ENCODE results near the gene ATP1B1. TPM values are rescaled to one million over a fixed set of nuclear protein-coding genes. Genes with fewer than 3 reads are reported as not detected.

The ATP1B1 gene
- total RNA-seq, 1 donor from 2014 or later = 298 TPM

DNA sequence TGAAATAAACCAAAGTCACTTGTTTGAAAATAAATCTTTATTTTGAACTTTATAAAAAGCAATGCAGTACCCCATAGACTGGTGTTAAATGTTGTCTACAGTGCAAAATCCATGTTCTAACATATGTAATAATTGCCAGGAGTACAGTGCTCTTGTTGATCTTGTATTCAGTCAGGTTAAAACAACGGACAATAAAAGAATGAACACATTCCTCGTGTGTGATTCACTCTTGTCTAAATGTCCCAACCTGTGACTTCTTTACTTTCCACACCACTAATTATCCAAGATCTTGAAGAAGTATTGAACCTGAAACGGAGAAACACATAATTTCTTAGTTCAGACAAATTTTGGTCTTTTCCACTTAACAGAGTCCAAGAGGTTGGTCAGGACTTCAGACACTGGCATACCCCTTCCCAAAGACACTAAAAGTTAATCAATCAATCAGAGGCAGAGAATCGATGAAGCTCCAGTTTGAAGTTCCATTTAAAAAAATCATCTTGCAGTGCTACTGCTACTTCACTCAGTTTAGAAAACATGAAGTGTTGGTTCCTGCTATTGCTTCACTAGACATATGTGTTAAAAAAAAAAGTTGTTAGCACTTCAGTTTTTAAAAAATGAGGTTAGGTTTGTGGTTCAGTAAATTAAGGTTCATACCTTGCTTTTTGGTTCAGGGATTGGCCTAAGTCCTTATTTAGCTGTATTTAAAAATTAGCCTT lies 26.2 kb downstream of the ATP1B1 start:
- no peak for DNase-seq
- no peak for ATAC-seq
- intact Hi-C loops (cut with micrococcal nuclease) = no loop called here

DNA sequence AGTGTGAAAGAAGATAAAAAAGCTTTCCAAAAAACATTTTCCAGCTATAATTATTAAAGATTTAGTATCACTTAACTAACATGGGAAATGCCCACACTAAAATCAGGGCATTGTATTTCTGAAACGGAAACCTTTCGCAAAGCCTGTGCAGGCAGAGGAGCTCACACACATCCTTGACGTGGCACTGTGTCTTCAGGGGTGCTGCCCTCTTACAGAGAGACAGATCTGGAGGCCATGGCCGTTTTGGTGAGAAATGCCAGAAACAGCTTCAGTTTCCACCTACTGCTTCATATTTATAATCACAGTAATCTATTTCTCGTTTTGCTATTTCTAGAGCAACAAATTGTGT lies 26.7 kb downstream of the ATP1B1 start:
- no peak for DNase-seq
- intact Hi-C loops (cut with micrococcal nuclease) = no loop called here
- ATAC-seq = no peak

GRCh38 chr1:169133801-169134502 lies 27.5 kb downstream of the ATP1B1 start:
- intact Hi-C loops (cut with micrococcal nuclease) = no loop called here
- ATAC-seq (peak; percentile 45), DNase-seq (no peak)

- no peak for ATAC-seq
- no peak for DNase-seq
- intact Hi-C loops (cut with micrococcal nuclease) = no loop called here
These were observed 30.9 kb downstream of the ATP1B1 start for GRCh38 chr1:169137357-169137756.

- ATAC-seq (no peak), DNase-seq (no peak)
- intact Hi-C loops (cut with micrococcal nuclease) = no loop called here
These were observed 32.6 kb downstream of the ATP1B1 start for GRCh38 chr1:169138866-169139670.

DNA sequence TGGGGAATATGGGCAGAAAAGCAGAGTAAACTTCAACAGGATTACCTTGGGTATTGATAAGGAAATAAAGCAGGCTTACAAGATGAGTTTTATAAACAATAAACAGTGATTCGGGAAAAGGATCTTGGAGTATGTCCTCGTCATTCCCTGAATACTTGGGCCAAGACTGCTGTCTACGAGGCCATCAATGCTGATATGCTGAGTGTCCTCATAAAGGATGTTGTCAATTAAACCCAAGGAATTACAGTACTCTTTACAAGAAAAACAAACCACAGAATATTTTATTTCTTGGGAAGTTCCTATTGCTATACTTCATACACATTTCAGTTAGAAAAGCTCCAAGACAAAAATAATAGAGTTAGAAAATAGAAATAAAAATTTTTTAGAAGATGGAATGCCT lies 34.9 kb downstream of the ATP1B1 start:
- intact Hi-C loops (cut with micrococcal nuclease) = no loop called here
- DNase-seq (no peak), ATAC-seq (no peak)

DNA sequence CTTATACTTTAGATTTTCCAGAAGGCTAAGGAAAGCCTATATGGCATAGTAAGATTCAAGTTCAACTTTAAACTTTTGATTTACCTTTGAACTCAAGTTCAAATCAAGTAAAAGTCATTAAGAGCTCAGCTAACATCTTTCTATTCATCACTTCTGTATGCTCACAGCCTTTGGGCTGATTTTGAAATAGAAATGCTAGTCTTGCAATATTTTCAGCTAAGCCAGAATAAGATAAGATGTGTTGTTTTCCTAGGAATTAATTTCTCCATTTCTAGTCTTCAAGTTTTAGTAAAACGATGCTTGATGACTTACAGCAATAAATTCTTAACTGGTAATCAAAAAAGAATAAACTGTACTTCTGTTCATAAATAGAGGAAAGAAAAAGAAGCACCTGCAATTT lies 35.6 kb downstream of the ATP1B1 start:
- intact Hi-C loops (cut with micrococcal nuclease) = no loop called here
- ATAC-seq = no peak
- no peak for DNase-seq

- ATAC-seq = no peak
- no peak for DNase-seq
- intact Hi-C loops (cut with micrococcal nuclease) = no loop called here
These were observed 36.9 kb downstream of the ATP1B1 start for GRCh38 chr1:169143346-169143745.

DNA sequence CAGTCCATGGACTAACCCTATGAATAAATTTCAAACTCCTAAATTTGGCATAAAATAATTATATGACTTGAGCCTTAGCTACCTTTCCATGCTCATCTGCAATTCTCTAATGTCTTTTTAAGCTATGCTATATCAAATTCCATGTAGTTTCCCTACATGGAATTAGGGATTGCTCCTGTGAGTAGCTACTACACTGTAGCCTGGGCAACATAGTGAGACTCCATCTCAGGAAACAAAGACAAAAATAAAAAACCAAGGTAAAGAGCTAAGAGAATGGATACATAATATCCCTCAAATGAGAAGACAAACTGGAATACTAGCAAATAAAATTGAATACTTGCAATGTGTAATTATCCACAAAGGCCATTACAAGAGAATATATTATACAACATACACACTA lies 37.5 kb downstream of the ATP1B1 start:
- no peak for DNase-seq
- intact Hi-C loops (cut with micrococcal nuclease) = no loop called here
- no peak for ATAC-seq

GRCh38 chr1:169144941-169145626 lies 38.6 kb downstream of the ATP1B1 start:
- intact Hi-C loops (cut with micrococcal nuclease) = no loop called here
- ATAC-seq = no peak

DNA sequence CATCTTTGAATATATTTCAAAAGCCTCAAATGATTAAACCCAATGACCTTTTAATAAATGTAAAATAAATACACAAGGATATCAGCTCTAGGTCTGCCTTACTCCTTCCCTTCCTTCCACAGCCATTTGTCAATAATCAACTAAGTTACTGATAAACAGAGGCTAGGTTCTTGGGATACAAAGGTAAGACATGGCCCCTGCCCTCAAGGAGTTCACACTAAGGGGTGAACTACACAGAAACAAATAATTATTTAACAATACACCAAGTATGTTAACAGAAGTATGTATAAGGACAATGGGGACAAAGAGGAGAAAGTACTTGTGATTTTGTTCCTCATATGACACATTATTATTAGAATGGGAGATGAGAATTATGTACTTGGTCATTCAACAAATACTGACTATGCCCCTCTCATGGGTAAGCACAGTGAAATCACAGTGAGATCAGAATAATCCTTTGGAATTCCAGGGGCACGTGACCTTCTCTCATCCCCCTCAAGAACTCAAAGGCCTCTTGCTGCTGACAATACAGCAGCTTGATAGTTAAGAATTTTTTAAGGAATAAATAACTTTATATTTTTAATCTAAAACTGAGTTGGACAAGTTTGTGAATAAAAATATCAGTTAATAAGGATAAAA lies 40.2 kb downstream of the ATP1B1 start:
- DNase-seq (no peak), ATAC-seq (no peak)
- intact Hi-C loops (cut with micrococcal nuclease) = no loop called here

More at GRCh38 chr1:169144941-169145626, 38.6 kb downstream of the ATP1B1 start:
- DNase-seq = no peak

- no peak for DNase-seq
- intact Hi-C loops (cut with micrococcal nuclease) = no loop called here
- no peak for ATAC-seq
These were observed 42.2 kb downstream of the ATP1B1 start for GRCh38 chr1:169148472-169149252.

DNA sequence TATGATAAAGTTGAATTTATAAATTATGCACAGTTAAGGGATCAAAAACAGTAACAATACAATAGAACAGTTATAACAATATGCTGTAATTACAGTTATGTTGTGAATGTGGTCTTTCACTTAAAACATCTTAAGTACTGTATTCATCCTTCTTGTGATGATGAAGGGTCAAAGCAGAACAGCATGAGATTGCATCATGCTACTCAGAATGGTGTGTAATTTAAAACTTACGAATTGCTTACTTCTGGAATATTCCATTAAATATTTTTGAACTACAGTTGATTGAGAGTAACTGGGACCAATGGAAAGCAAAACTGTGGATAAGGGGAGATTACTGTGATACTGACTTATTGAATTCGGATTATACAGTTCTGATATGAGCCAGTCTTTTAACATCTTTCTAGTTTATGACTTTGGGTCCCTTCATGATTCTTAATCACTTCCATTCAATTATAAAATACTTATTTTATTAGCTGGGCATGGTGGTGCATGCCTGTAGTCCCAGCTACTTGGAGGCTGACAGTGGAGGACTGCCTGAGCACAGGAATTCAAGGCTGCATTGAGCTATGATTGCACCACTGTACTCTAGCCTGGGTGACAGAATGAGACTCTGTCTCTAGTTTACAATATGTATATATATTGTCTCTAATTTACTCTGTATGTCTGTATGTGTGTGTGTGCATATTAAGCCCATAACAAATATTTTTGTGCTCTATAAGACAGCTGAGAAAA lies 43.2 kb downstream of the ATP1B1 start:
- ATAC-seq (no peak), DNase-seq (no peak)
- intact Hi-C loops (cut with micrococcal nuclease) = no loop called here

GRCh38 chr1:169150641-169151337 lies 44.3 kb downstream of the ATP1B1 start:
- no peak for DNase-seq
- intact Hi-C loops (cut with micrococcal nuclease) = no loop called here
- ATAC-seq = no peak

DNA sequence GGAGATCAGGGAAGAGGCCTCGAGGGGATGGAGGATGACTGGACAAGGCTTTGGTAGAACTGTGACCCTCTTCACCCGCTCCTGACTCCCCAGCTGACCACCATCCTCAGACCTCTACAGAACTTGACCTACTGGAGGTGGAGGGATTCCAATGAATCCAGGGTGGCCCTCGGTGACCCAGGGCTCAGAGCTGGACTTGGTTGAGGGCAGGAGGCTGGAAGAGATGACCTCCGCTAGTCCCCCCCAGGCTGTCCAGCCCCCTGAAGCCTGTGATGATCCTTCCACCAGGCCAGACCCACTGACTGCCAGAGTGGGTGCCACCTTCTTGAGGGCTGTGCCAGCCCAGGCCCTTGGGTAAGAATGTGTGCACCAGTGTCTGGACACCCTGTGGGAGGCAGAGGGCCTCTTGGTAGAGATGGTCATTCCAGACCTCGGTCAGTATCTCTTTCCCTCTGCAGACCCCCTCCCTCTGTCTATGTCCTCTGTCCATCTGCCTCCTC lies 44.9 kb downstream of the ATP1B1 start:
- ATAC-seq (no peak), DNase-seq (no peak)
- intact Hi-C loops (cut with micrococcal nuclease) = no loop called here

- no peak for DNase-seq
- peak; percentile 78 for ATAC-seq
- intact Hi-C loops (cut with micrococcal nuclease) = no loop called here
These were observed 49.2 kb downstream of the ATP1B1 start for GRCh38 chr1:169155675-169156074.

DNA sequence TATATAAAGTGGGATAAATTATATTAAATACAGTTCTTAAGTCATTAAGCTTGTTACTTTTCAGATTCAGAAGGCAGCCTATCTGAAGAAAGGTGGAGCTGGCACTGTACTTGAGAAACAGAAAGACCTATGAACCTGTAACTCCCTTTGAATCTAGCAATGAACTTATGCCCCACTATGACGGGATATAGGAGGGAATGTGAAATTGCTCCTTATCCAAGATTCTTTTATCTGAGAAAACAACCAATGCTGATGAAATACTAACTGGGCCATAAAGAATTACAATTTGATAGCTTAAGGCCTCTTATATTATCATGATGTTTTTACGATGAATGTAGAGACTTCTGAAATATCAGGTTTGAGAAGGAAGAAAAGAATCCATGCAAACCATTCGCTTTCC lies 50.1 kb downstream of the ATP1B1 start:
- intact Hi-C loops (cut with micrococcal nuclease) = no loop called here
- DNase-seq (no peak), ATAC-seq (no peak)

All from left ventricle myocardium superior (tissue), 1 donor.